GM12872 (cell line): Measurements from ENCODE around the gene SLC27A4.
A peak's percentile ranks its signal among the peaks of the same experiment; 100 is the strongest.

Experiments used
- TF ChIP-seq, protein P1 (sequence below): IDR thresholded peaks from 3 replicates; pipeline ENCODE4 v1.5.1; 2011; ENCODE audit warnings: low read depth, mild to moderate bottlenecking, low read length, moderate library complexity; ENCODE audit not compliant: insufficient read depth

SLC27A4 gene

DNA sequence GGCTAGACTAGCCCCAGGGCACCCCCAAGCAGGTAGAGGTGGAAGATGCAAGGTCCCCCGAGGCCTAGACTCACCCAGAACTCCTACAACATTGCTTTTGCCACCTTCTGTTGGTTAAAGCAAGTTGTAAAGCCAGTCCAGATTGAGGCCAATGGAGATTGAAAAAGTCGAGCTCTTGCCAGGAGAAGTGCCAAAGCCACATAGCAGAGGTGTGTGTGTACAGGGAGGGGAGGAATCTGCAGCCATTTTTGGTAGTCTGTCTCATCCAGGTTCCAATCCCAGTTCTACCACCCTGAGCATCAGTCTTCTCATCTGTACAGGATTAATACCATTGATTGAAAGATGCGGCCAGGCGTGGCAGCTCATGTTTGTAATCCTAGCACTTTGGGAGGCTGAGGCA, 18.5 kb downstream of the SLC27A4 start:
- TF ChIP-seq, protein P1, sequence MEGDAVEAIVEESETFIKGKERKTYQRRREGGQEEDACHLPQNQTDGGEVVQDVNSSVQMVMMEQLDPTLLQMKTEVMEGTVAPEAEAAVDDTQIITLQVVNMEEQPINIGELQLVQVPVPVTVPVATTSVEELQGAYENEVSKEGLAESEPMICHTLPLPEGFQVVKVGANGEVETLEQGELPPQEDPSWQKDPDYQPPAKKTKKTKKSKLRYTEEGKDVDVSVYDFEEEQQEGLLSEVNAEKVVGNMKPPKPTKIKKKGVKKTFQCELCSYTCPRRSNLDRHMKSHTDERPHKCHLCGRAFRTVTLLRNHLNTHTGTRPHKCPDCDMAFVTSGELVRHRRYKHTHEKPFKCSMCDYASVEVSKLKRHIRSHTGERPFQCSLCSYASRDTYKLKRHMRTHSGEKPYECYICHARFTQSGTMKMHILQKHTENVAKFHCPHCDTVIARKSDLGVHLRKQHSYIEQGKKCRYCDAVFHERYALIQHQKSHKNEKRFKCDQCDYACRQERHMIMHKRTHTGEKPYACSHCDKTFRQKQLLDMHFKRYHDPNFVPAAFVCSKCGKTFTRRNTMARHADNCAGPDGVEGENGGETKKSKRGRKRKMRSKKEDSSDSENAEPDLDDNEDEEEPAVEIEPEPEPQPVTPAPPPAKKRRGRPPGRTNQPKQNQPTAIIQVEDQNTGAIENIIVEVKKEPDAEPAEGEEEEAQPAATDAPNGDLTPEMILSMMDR: no peak

DNA sequence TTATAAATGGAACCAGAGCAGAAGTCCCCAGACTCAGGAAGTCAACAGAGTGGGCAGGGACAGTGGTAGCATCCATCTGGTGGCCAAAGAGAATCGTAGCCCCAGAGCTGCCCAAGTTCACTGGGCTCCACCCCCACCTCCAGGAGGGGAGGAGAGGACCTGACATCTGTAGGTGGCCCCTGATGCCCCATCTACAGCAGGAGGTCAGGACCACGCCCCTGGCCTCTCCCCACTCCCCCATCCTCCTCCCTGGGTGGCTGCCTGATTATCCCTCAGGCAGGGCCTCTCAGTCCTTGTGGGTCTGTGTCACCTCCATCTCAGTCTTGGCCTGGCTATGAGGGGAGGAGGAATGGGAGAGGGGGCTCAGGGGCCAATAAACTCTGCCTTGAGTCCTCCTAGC, 20.5 kb downstream of the SLC27A4 start:
- TF ChIP-seq, protein P1: no peak

DNA sequence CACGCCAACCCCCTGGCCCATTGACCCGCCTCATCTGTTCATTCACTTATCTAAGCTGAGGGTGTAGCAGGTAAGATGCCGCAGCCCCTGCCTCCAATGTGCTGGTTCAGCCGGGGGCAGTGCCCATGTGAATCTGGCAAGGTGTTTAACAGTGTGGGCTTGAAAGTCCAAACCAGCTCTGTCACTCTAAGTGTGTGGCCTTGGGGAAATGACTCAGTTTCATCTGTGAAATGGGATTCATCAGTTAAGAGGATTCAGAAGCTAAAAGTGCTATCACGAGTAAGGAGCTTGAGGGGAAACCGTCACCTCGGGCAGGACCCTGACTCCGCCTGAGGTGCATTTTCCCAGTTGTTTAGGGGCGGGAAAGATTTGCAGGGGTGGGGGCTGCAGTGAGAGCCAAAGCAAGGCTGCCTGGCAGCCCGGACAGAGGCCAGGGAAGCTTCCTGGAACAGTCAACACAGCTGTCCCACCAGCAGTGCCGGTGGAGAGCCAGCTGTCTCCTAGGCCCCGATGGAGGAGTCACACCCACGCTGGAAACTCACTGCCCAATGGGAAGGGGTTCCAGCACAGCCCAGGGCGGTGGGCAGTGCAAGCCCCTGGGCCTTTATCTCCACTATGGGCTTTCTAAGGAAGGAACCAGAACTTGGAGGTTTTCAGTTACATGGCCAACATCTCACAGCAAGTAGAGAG, 21.1 kb downstream of the SLC27A4 start:
- TF ChIP-seq, protein P1: no peak

DNA sequence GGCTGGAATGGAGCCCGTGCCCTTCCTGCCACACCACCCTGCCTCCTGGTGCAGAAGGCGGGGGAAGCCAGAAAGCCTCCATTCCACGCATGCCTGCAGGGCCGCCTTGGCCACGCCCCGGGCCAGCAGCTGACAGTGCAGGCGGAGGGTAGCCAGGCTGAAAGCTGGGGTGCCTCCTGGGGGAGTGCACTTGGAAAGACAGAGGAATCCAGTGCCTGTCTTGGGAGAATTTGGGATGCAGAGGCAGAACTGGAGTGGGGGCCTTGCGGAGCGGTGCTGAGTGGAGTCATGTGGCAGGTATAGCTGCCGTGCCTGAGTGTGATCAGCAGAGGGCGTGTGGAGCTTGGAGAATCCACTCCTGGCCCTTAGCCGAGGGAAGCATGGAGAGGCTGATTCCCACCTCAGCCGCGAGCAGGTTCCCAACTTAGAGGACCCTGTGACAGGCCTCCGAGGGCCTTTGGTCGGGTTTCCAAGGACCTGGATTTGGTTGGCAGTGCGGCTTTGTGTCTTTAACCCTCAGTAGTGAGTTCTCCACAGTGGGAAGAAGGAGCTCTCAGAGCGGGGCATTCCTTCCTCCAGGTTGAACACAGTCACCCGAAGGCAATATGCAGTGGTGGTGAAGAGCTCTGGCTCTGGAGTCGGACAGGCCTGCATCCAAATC, 21.8 kb downstream of the SLC27A4 start:
- TF ChIP-seq, protein P1: peak; percentile 95

DNA sequence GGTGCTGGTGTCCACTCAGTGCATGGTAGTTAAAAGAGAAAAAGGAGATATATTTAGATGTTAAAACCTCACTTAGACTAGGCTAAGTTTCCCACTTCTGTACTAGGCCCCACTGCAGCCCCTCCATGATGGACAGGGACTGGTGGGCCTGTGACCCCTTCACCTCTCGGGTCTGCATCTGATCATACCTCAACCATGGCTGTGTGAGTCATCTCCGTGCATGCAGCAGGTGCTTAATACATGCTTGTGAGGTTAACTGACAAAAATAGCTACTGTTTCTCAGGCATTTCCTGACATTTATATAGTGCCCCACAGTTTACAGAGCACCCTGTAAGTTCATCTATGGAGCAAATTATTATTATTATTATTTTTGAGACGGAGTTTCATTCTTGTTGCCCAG, 22.4 kb downstream of the SLC27A4 start:
- TF ChIP-seq, protein P1: no peak

DNA sequence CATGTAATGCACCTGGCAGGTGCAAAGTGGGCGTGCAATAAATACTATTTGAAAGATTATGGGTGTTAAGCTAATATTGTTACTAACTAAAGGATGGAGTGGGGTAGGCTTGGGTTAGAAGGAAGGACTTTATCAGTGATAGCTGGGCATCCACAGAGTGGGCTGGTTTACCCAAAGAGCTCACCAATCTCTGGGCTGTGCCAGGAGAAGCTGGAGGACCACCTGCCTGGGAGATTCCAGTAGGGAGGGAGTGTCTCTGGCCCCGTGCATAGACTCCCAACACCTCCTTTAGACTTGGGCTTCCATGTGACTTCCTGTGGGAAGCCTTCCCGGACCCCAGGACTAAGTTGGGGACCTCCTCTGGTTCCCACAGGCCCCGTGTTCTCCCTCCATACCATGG, 25.2 kb downstream of the SLC27A4 start:
- TF ChIP-seq, protein P1: no peak

DNA sequence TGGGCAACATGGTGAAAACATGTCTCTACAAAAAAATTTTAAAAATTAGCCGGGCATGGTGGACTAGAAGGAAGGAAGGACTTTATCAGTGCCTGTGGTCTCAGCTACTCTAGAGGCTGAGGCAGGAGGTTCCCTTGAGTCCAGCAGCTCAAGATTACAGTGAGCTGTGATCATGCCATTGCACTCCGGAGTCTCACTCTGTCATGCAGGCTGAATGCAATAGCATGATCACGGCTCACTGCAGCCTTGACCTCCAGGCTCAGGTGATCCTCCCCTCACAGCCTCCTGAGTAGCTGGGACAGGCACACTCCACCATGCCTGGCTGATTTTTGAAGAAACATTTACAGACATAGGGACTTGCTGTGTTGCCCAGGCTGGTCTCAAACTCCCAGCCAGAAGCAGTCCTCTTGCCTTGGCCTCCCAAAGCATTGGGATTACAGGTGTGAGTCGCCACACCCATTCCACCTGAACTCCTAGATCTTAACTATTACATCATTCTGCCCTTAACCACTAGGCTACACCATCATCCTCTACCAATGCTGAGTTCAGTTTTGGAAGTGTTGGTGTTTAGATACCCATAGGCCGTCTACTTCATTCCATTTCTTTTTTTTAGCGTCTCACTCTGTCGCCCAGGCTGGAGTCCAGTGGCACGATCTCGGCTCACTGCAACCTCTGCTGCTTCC, 28.8 kb downstream of the SLC27A4 start:
- TF ChIP-seq, protein P1: no peak
